Hematopoietic multipotent progenitor cell treated with erythropoietin and hydrocortisone succinate and interleukin-3 and kit ligand, for 4 days (in vitro differentiated cells): ENCODE results near the gene ANAPC10.
A peak's percentile ranks its signal among the peaks of the same experiment; 100 is the strongest.
"Not testable (repeated sequence)": the region's sequence is repeated elsewhere in the genome, so short reads cannot be mapped to it uniquely, and the experiment has no call there.

Source experiments
- DNase-seq: peaks from one replicate; pipeline ENCODE4 v3.0.0-alpha.2; 2015

ANAPC10 gene

GRCh38 chr4:145097821-145098674, at the start of gene ANAPC10, which contains the start of gene ABCE1:
Gene ANAPC10 (minus strand): TSS chr4:145098196. CDS start chr4:145096099, 2,097 bp downstream.
Gene ABCE1 (plus strand): TSS chr4:145098311. CDS start chr4:145104413, 6,102 bp downstream.
- peak; percentile 99 for DNase-seq

DNA sequence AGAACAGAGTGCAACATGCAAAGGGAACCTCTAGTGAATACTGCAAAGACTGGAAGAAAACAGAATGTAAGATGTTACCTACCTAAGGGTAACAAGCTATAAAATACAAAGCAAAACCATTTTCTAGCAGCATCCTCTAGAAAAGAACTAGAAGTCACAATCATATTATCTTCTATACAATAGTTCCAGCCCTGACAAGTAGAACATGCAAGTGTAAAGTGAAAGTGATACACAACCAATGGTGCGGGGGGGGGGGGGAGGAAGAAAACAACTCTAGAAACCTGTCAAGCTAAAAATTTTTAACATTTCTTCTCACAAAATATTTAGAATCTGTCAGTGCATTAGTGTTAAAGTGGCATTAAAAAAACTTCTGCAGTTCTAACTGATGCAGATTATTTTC, 38.2 kb upstream of the ANAPC10 start:
- DNase-seq = not testable (repeated sequence)

GRCh38 chr4:145132511-145133098, 34.6 kb upstream of the ANAPC10 start:
- peak; percentile 55 for DNase-seq

- DNase-seq = no peak
Measured at GRCh38 chr4:145131848-145132247, 33.9 kb upstream of the ANAPC10 start.

GRCh38 chr4:145130788-145131399, 32.9 kb upstream of the ANAPC10 start:
- DNase-seq = peak; percentile 50

DNA sequence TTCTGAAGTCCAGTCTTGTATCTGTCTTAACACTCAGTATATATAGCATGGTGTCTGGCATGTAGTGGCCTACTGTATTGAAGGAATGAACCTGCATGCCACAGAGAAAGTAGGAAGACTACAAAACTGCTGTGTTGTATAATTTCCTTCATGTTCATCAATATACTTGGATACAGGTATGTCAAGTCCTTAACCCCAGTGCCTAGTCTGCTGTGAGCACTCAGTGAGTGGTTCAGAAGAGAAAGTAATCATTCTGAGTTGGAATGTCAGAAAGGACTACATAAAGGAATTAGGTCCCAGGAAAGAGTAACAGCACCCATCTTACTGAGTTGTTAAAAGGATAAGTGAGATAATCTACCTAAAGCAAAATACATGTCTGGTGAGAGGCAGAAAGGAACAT, 32.1 kb upstream of the ANAPC10 start:
- no peak for DNase-seq

- no peak for DNase-seq
Measured at GRCh38 chr4:145125396-145125795, 27.4 kb upstream of the ANAPC10 start.

DNA sequence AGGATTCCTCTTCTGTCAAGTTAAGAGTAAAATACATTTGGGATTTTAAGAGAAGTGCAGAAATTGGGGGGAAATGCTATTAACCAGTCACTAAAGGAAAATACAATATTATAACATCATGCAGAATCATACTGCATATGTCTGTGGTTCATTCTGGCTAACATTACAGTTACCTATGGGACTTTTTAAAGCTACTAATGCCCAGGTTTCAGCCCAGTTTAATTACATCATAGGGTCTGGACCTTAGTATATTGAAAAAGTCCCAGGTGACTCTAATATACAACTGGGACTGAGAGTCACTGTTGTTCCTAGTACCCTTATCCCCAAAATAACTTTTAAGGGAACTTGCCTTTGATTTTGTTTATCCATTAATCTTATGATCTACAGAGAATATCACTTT, 10.1 kb upstream of the ANAPC10 start:
- no peak for DNase-seq

- no peak for DNase-seq
Measured at GRCh38 chr4:145107126-145107525, 9.1 kb upstream of the ANAPC10 start.

- peak; percentile 5 for DNase-seq
Measured at GRCh38 chr4:145103496-145103895, 5.5 kb upstream of the ANAPC10 start.

GRCh38 chr4:145102619-145103018, 4.6 kb upstream of the ANAPC10 start:
- DNase-seq = peak; percentile 43

DNA sequence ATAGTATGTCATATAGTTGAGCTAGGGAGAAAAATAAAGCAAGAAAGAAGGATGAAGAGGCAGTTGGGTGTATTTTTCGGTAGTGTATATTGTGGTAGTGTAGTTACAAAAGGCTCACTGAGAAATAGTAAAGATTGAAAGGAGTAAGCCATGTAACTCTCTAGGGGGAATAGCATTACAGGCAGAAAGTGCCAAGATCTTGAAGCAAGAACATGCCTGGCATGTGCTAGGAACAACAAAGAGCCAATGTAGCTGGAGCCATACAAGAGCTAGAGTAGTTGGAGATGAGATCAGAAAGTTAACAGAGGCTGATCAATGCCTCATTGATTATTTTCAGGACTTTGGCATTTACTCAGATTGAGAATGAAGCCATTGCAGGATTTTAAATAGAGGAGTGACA, 3.1 kb upstream of the ANAPC10 start:
- no peak for DNase-seq

DNA sequence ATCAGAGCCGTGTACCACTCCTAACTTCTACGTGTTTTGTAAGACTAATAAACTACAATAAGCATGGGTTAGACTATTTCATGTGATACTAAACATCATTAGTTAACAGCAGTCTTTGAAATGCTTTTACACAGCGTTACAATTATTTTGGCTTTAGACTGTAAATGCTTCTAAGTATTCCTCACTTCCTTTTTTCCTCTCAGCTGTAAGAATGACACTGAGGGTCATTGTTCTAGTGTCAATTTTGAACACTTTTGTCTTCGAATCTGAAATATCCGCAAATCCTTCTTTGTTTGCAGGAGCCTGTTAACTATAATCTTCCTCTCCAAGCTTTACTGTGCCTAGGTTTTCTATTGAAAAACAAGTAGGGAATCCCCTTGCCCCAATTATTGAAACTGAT, 1.7 kb upstream of the ANAPC10 start:
- DNase-seq = peak; percentile 34

GRCh38 chr4:145098675-145099037, 660 bp upstream of the ANAPC10 start:
- DNase-seq = peak; percentile 76

DNA sequence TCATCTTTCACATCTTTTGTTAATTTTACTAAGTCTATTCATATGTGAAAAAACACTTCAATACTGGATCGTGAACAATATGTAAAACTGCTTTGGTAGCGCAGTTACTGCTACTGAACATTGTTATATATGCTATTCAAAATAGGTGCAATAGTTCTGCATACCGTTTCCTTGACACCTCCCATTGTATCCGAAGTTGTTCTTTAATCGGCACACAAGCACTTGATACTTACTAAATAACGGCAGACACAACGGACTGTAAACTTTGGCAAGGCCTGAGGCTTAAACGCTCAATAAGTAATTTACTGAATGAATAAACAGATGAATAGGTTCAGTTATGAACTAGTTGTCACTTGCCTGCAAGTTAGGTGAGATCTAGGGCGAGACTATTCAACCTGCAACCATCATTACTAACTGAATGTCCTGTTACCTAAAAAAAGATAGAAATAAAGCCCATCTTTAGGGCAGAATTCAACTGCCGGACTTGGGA, 620 bp downstream of the ANAPC10 start:
- DNase-seq = peak; percentile 33

DNA sequence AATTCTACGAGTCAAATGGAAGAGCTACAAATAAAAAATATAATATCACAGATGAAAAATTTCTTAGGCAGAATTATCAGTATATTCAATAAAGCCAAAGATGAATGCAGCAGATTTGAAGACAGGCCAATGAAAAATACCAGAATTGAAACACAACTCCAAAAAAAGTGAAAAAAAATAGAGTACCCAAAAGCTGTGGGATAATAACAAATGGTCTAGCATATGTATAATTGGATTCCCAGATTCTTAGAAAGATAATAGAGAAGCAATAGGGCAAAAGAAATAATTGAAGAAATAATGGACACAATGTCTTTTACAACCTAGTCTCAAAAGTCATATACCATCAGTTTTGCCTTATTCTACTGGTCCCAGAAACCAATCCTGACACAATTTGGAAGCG, 4.4 kb downstream of the ANAPC10 start:
- DNase-seq = no peak

GRCh38 chr4:145090380-145090779, 7.6 kb downstream of the ANAPC10 start:
- no peak for DNase-seq

DNA sequence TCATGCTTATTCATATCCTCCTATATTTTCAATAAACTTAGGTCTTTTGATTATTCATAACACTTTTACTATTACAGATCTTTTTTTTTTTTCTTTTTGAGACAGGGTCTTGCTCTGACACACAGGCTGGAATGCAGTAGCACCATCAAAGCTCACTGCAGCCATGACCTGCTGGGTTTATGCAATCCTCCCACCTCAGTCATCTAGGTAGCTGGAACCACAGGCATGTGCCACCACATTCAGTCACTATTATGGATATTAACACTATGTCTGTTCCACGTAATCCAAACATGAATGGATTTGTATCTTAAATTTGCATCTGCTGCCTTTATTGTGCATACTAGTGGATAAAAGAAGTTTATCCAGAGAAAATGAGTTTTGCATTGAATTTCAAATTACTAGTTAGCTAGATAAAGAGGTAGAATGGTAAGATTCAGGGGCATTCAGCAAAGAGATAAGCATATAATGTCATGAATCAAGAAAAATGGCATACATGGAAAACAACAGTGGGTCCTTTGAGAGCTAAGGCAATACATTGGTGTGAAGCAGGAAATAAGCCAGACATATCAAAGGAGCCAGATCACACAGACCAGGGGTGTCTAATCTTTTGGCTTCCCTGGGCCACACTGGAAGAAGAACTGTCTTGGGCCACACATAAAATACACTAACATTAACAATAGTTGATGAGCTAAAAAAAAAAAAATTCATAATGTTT, 13.9 kb downstream of the ANAPC10 start:
- peak; percentile 71 for DNase-seq

GRCh38 chr4:145081756-145082155, 16.2 kb downstream of the ANAPC10 start:
- DNase-seq = no peak

- DNase-seq = no peak
Measured at GRCh38 chr4:145076469-145076855, 21.5 kb downstream of the ANAPC10 start.

GRCh38 chr4:145075742-145076468, 22.1 kb downstream of the ANAPC10 start:
- peak; percentile 91 for DNase-seq

DNA sequence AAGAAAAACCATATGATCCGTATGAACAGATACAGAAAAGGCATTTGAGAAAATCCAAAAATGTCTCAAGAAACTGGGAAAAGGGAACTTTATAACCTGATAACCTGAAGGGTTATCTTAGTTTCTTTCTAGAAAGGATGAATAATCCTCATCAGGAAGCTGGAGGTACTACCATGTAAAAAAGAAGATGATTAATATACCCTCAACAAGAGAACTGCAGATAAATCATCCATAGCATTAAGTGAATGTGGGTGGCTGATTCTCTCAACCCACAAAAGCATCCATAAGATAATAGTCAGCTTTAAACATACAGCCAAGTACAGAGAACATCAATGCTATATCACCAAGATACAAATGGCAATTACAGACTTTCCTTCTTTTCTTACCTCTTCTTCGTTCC, 26.4 kb downstream of the ANAPC10 start:
- DNase-seq = no peak
